Endothelial cell of umbilical vein (primary cell): Measurements from ENCODE around the gene KLHL5. TPM values are rescaled to one million over a fixed set of nuclear protein-coding genes. Genes with fewer than 3 reads are reported as not detected.

Experiments
- BruUV-seq: library from RNA; stranded (reverse); fragments of 400-500 nt; replicated peaks from 2 replicates; lab custom pipeline; 2021; lab: Mats Ljungman, UMichigan
- CTCF ChIA-PET: fragments of 300-600, 350-600 bp; sonication (Branson Sonifier 250); formaldehyde crosslinking; loops from one replicate; lab custom pipeline; 2021; ENCODE audit warnings: antibody characterized with exemption, inconsistent platforms; lab: Charles Lee
- POLR2A ChIA-PET: fragments of 300-600, 350-600 bp; sonication (Branson Sonifier 250); formaldehyde crosslinking; loops from one replicate; lab custom pipeline; 2021; ENCODE audit warnings: antibody characterized with exemption, inconsistent platforms; lab: Charles Lee
- DNase-seq: peaks from one replicate; pipeline ENCODE4 v3.0.0-alpha.2; 2011; ENCODE audit warnings: low read depth, low spot score
- FAIRE-seq: peaks from 2 replicates; lab custom pipeline; 2011; peaks lifted over from hg19 to GRCh38; lab: Jason Lieb, UNC
- H2AFZ ChIP-seq: 2 replicates; pipeline ENCODE4 v1.6.0; 2012; ENCODE audit warnings: low read depth, low read length, control low read depth, inconsistent platforms
- H3K27ac ChIP-seq: 2 replicates; pipeline ENCODE4 v1.5.1; 2011; ENCODE audit warnings: low read depth, mild to moderate bottlenecking, control low read depth, low read length, moderate library complexity; ENCODE audit not compliant: insufficient read depth
- H3K27me3 ChIP-seq, 2 experiments: 2 replicates each; pipeline versions ENCODE4 v1.6.0 to v1.6.1; 2011; ENCODE audit warnings: low read length in 2 of 2, mixed read lengths in 1 of 2; ENCODE audit not compliant: control insufficient read depth in 2 of 2, insufficient read depth in 2 of 2
- H3K36me3 ChIP-seq, 2 experiments: 2 replicates in 1 of 2; 3 replicates in 1 of 2; pipeline ENCODE4 v1.5.1; 2011; ENCODE audit warnings: low read length in 2 of 2, mild to moderate bottlenecking in 1 of 2, moderate library complexity in 1 of 2; ENCODE audit not compliant: control insufficient read depth in 2 of 2, insufficient read depth in 2 of 2; ENCODE audit errors: extremely low read depth in 1 of 2
- H3K4me1 ChIP-seq: 3 replicates; pipeline ENCODE4 v1.5.1; 2011; ENCODE audit warnings: mild to moderate bottlenecking, low read length; ENCODE audit not compliant: control insufficient read depth, insufficient read depth; ENCODE audit errors: extremely low read depth
- H3K4me2 ChIP-seq: 2 replicates; pipeline ENCODE4 v1.6.1; 2011; ENCODE audit warnings: low read length, control low read depth, mixed read lengths; ENCODE audit not compliant: insufficient read depth
- H3K4me3 ChIP-seq, 3 experiments: fragments of 200-600 bp in 1 of 3; sonication (generic), shearing (Covaris generic) in 1 of 3; replicated peaks in 1 of 3; 2 replicates each; pipeline ENCODE4 v1.5.1; 2011 to 2016; ENCODE audit warnings: control low read depth in 3 of 3, low read length in 3 of 3, mild to moderate bottlenecking in 2 of 3, inconsistent platforms in 1 of 3, low read depth in 1 of 3, moderate library complexity in 1 of 3; ENCODE audit not compliant: insufficient read depth in 1 of 3
- H3K79me2 ChIP-seq: 2 replicates; pipeline ENCODE4 v1.6.0; 2012; ENCODE audit warnings: low read length, inconsistent platforms; ENCODE audit not compliant: control insufficient read depth, insufficient read depth
- H3K9ac ChIP-seq: replicated peaks from 2 replicates; pipeline ENCODE3; 2011; ENCODE audit warnings: low read length, control low read depth; ENCODE audit not compliant: insufficient read depth; ENCODE audit errors: extremely low read depth
- H3K9me1 ChIP-seq: replicated peaks from 3 replicates; pipeline ENCODE4 v1.6.0; 2011; ENCODE audit warnings: mild to moderate bottlenecking, low read length; ENCODE audit not compliant: control insufficient read depth, insufficient read depth; ENCODE audit errors: extremely low read depth
- H3K9me3 ChIP-seq: replicated peaks from 2 replicates; pipeline ENCODE4 v1.5.1; 2012; ENCODE audit warnings: low read length, inconsistent platforms; ENCODE audit not compliant: control insufficient read depth, insufficient read depth
- H4K20me1 ChIP-seq: replicated peaks from 2 replicates; pipeline ENCODE3; 2011; ENCODE audit warnings: mild to moderate bottlenecking, low read length; ENCODE audit not compliant: control insufficient read depth, insufficient read depth; ENCODE audit errors: extremely low read depth
- EZH2 ChIP-seq: IDR thresholded peaks from 2 replicates; pipeline ENCODE4 v1.6.1; 2012; ENCODE audit warnings: borderline replicate concordance, low read depth, mild to moderate bottlenecking, moderate library complexity, low read length, inconsistent platforms; ENCODE audit not compliant: severe bottlenecking
- FOS ChIP-seq: IDR thresholded peaks from 2 replicates; pipeline ENCODE4 v1.6.1; 2011; ENCODE audit warnings: mild to moderate bottlenecking, low read length, moderate library complexity, borderline replicate concordance; ENCODE audit not compliant: insufficient read depth
- JUN ChIP-seq: IDR thresholded peaks from 2 replicates; pipeline ENCODE4 v1.6.1; 2011; ENCODE audit warnings: borderline replicate concordance, low read depth; ENCODE audit not compliant: insufficient read length, insufficient read depth
- MAX ChIP-seq: IDR thresholded peaks from 2 replicates; pipeline ENCODE4 v1.6.1; 2011; ENCODE audit not compliant: insufficient read depth, insufficient read length
- POLR2A ChIP-seq: IDR thresholded peaks from 2 replicates; pipeline ENCODE4 v1.6.1; 2012; ENCODE audit warnings: low read depth, mild to moderate bottlenecking, control low read depth, low read length
- dilution Hi-C: fragments of 300-500 bp; cut with MboI; formaldehyde crosslinking; loops from one replicate; pipeline ENCODE4 v1.15.0; 2019; ENCODE audit warnings: low sequenced_read_pairs; ENCODE audit not compliant: extremely low pct_ligation_motif_present
- intact Hi-C: fragments of 100-400 bp; cut with micrococcal nuclease; formaldehyde crosslinking; loops from one replicate; pipeline ENCODE4 v1.10.0; 2022
- polyA plus RNA-seq, 4 experiments: library from polyadenylated mRNA; depleted of rRNA in 3 of 4; stranded (reverse) in 3 of 4; unstranded in 1 of 4; fragments of >200 nt; gene quantifications; 2 replicates each; pipeline versions ENCODE4 v1.2.1 to v1.2.3, GENCODE V29; 2011 to 2012; ENCODE audit warnings: missing spikeins in 1 of 4
- total RNA-seq: library from RNA; stranded (reverse); gene quantifications from 2 replicates; pipeline ENCODE4 v1.2.3, GENCODE V29; 2021

Gene KLHL5
- total and polyA plus RNA-seq, 2 donors (not counting 3 experiments of a cell fraction or from before 2014, with no cell fraction given), result 32.2 to 54.6 TPM

GRCh38 chr4:39043058-39043860 lies 18.8 kb upstream of the KLHL5 start:
- H3K27me3 ChIP-seq, result no peaks in the 10 kb centered on the region
- dilution Hi-C loops, result no loop called here
- ChIA-PET POLR2A (interaction anchor here (0.6 kb wide), 1 partner anchor 24 kb away, joined by 3 read pairs; no protein-coding TSS in a partner anchor), CTCF (interaction anchor here (0.8 to 3.6 kb wide), 9 partner anchors 10 to 153 kb away, joined by 3 to 20 read pairs (median 4); partner anchors contain the start of gene TMEM156)
- peak overlapping the region; percentile 78 for H2AFZ ChIP-seq
- H3K79me2 ChIP-seq, result peaks cover 27% of the 10 kb centered on the region
- TF ChIP-seq POLR2A, result no peak
- no peak for TF ChIP-seq FOS
- TF ChIP-seq MAX, result no peak
- TF ChIP-seq EZH2, result no peak
- TF ChIP-seq JUN, result no peak
- no peak for DNase-seq
- H4K20me1 ChIP-seq, result no peaks in the 10 kb centered on the region
- peak overlapping the region in 1 of 3 experiments; percentile 76 for H3K4me3 ChIP-seq
- BruUV-seq, result no TSS peak
- no peaks in the 10 kb centered on the region for H3K9me1 ChIP-seq
- peak overlapping the region; percentile 87 for H3K9ac ChIP-seq
- no peaks in the 10 kb centered on the region for H3K9me3 ChIP-seq
- peak overlapping the region; percentile 68 for H3K4me2 ChIP-seq
- intact Hi-C loops, result loop anchor here (1.0 to 10.0 kb wide), 6 partner anchors 11 to 288 kb away; partner anchors contain the start of genes FAM114A1 and TMEM156
- no peaks in the 10 kb centered on the region for H3K36me3 ChIP-seq
- FAIRE-seq, result no peak
- H3K27ac ChIP-seq, result peak overlapping the region; percentile 92
- H3K4me1 ChIP-seq, result peaks cover 24% of the 10 kb centered on the region
